ENCODE results near the gene RUVBL1.

- TF ChIP-seq CTCF (optimal IDR thresholded peaks at IDR 0.05 in 1 of 3, IDR thresholded peaks at IDR 0.05 in 1 of 3, conservative IDR thresholded peaks at IDR 0.05 in 1 of 3; ENCODE audit: extremely low read depth in 1 of 3, insufficient read depth in 2 of 3, low read length in 3 of 3) = no peak
- TF ChIP-seq EZH2 (IDR thresholded peaks at IDR 0.05; ENCODE audit: low read length) = no peak
Observed at GRCh38 chr3:128084675-128085021, 39.0 kb downstream of the RUVBL1 start.
